Measurements from ENCODE around the gene CELF1. TPM values are rescaled to one million over a fixed set of nuclear protein-coding genes. Genes with fewer than 3 reads are reported as not detected.

CELF1 gene
- total and polyA plus RNA-seq, 10 of the 15 experiments (the other 5 are each of a cell fraction or from before 2014, with no cell fraction given), result 35.3 to 128 (median 85.7) TPM

DNA sequence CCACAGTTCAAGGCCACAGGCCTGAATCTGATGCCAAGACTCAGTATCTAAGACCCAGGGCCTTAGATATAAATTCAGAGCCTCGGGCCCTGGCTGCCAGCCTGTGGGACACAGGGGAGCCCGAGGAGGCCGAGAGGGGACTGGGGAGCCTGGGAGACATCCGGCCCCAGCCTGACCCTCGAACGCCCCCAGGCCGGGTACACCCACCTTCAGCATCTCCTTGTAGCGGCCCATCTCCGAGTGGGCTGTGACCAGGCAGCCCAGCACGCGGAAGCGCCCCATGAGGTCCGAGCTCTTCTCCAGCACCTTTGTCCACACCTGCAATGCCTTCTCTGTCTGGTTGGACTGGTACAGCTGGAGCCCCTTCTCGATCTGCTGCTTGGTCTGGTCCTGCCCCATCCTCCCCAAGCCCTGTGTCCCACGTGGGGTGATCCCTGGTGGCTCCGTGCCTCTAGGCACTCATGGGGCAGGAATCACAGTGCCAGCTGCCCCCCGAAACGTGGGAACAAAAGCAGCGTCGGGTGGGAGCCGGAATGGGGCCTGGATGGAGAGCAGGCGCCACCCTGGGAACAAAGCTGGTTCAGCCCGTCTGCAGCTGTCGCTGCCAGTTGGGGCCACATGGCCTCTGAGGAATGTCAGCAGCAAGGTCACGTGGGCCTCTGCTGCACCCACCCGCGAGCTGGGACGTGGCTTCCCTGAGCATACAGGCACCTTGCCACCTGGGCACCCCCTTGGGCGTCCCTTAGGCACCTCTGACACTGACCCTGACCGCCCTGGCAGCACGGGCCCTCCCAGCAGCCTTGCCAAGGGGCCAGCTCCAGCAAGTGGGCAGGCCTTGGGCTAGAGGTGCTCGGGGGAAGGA, 104.1 kb downstream of the CELF1 start, which contains the start of gene RAPSN:
Gene RAPSN, minus strand, starts transcription at position 571 of the 862 bp plus-strand sequence. Its CDS starts 172 bp downstream, at position 399.
- SMC1A ChIA-PET (ENCODE audit: uncharacterized antibody, unreplicated experiment), result no interaction called here
- Histone ChIP-seq H3K27ac (ENCODE audit: control insufficient read depth, insufficient read depth) (no peak within 1 kb of the TSS), H4K20me1 (ENCODE audit: control insufficient read depth, insufficient read depth) (no peaks in the 10 kb centered on the region), H3K4me1 (ENCODE audit: control insufficient read depth, insufficient read depth, low read length) (no peaks in the 10 kb centered on the region), H3K9me3 (replicated peaks; ENCODE audit: control insufficient read depth, insufficient read depth, low read length) (no peaks in the 10 kb centered on the region), H3K36me3 (ENCODE audit: control insufficient read depth in 2 of 2, insufficient read depth in 2 of 2, low read length in 1 of 2) (no peaks in the 10 kb centered on the region), H3K4me2 (ENCODE audit: control insufficient read depth, insufficient read depth) (no peak within 1 kb of the TSS), H3K4me3 (no peak within 1 kb of the TSS), H3K9ac (ENCODE audit: control insufficient read depth, insufficient read depth, low read length) (no peak within 1 kb of the TSS), H3K27me3 (replicated peaks in 1 of 2; ENCODE audit: control insufficient read depth in 2 of 2, insufficient read depth in 2 of 2, low read length in 1 of 2) (no peaks in the 10 kb centered on the region), H3K79me2 (ENCODE audit: control insufficient read depth, insufficient read depth, low read length) (no peaks in the 10 kb centered on the region), H2AFZ (ENCODE audit: control insufficient read depth, low read depth, low read length) (no peak within 1 kb of the TSS)
- POLR2A ChIA-PET, result interaction anchor here (0.6 kb wide), 1 partner anchor 149 kb away, joined by 7 read pairs; no protein-coding TSS in a partner anchor
- DNase-seq (ENCODE audit: low read depth, low spot score) (no peak), ATAC-seq (no peak), FAIRE-seq (no peak)
- TF ChIP-seq POU2F2 (IDR thresholded peaks at IDR 0.05; ENCODE audit: borderline replicate concordance, low read depth, low read length), result no peak
- TF ChIP-seq, protein P1, sequence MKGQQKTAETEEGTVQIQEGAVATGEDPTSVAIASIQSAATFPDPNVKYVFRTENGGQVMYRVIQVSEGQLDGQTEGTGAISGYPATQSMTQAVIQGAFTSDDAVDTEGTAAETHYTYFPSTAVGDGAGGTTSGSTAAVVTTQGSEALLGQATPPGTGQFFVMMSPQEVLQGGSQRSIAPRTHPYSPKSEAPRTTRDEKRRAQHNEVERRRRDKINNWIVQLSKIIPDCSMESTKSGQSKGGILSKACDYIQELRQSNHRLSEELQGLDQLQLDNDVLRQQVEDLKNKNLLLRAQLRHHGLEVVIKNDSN (IDR thresholded peaks at IDR 0.05; ENCODE audit: borderline replicate concordance, extremely low read length, insufficient read depth, low read depth, low read length), result peak; percentile 16
- TF ChIP-seq, protein P2, sequence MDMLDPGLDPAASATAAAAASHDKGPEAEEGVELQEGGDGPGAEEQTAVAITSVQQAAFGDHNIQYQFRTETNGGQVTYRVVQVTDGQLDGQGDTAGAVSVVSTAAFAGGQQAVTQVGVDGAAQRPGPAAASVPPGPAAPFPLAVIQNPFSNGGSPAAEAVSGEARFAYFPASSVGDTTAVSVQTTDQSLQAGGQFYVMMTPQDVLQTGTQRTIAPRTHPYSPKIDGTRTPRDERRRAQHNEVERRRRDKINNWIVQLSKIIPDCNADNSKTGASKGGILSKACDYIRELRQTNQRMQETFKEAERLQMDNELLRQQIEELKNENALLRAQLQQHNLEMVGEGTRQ (IDR thresholded peaks at IDR 0.05; ENCODE audit: borderline replicate concordance, low read depth, low read length), result no peak
- BruUV-seq (replicated peaks), result no TSS peak
- 77% methylated on average over 32 of the region's 32 CpGs for WGBS (ENCODE audit: insufficient coverage, insufficient replicate concordance, low lambda C conversion rate, missing lambda C conversion rate)
- intact Hi-C loops (cut with micrococcal nuclease; ENCODE audit: unreplicated experiment) (no loop called here), in situ Hi-C loops (cut with MboI) (no loop called here)
- RAD21 ChIA-PET (ENCODE audit: unreplicated experiment), result no interaction called here
- CTCF ChIA-PET, result no interaction called here
